Esophagus muscularis mucosa (tissue), 3 donors: ENCODE results near the gene EARS2.

ENCODE experiments used
- CTCF ChIP-seq, 3 experiments: fragments of 200-600 bp in 2 of 3; fragments of 450-650 bp in 1 of 3; sonication (generic) in 2 of 3; IDR thresholded peaks; one replicate each; pipeline ENCODE4 v1.5.1; 2017 to 2019; ENCODE audit warnings: antibody characterized with exemption in 3 of 3, mild to moderate bottlenecking in 2 of 3, moderate library complexity in 1 of 3
- POLR2AphosphoS5 ChIP-seq, 2 donors: sonication (generic); formaldehyde crosslinking; IDR thresholded peaks; one replicate each; pipeline ENCODE4 v1.6.1; 2017; ENCODE audit warnings: antibody characterized with exemption in 2 of 2

GRCh38 chr16:23502466-23502865 lies 54.7 kb downstream of the EARS2 start:
- TF ChIP-seq CTCF (IDR thresholded peaks at IDR 0.05) (no peak), POLR2AphosphoS5 (IDR thresholded peaks at IDR 0.05) (no peak)
